Stomach smooth muscle (tissue), 2 donors: Measurements from ENCODE around the gene BCL2.
A peak's percentile ranks its signal among the peaks of the same experiment; 100 is the strongest.

Experiments used
- H3K27ac ChIP-seq: one replicate; pipeline ENCODE4 v1.7.0; 2013; ENCODE audit warnings: mild to moderate bottlenecking, low read length, inconsistent platforms
- H3K27me3 ChIP-seq, 2 donors: one replicate each; pipeline ENCODE4 v1.7.0; 2013; ENCODE audit warnings: low read length in 2 of 2; ENCODE audit not compliant: insufficient read depth in 2 of 2, control insufficient read depth in 1 of 2
- H3K36me3 ChIP-seq, 2 donors: one replicate each; pipeline ENCODE4 v1.7.0; 2013; ENCODE audit warnings: low read length in 2 of 2; ENCODE audit not compliant: control insufficient read depth in 2 of 2, insufficient read depth in 2 of 2
- H3K4me1 ChIP-seq: one replicate; pipeline ENCODE4 v1.7.0; 2013; ENCODE audit warnings: low read length; ENCODE audit not compliant: control insufficient read depth, insufficient read depth
- H3K4me3 ChIP-seq, 2 donors: one replicate each; pipeline ENCODE4 v1.7.0; 2013; ENCODE audit warnings: low read length in 2 of 2
- H3K9ac ChIP-seq, 2 donors: one replicate each; pipeline ENCODE4 v1.7.0; 2013; ENCODE audit warnings: low read length in 2 of 2, mild to moderate bottlenecking in 1 of 2
- H3K9me3 ChIP-seq, 2 donors: one replicate each; pipeline ENCODE4 v1.7.0; 2013; ENCODE audit warnings: low read length in 2 of 2; ENCODE audit not compliant: control insufficient read depth in 2 of 2
- donor health status: healthy.
- donor health status: Pancreatic carcinoma.

Gene BCL2

GRCh38 chr18:63265326-63265725 is 54.2 kb downstream of the BCL2 start:
- Histone ChIP-seq H3K4me3 (no peak overlapping the region), H3K36me3 (no peaks in the 10 kb centered on the region), H3K27ac (no peak overlapping the region), H3K4me1 (peaks cover 33% of the 10 kb centered on the region), H3K27me3 (no peaks in the 10 kb centered on the region), H3K9ac (no peak overlapping the region), H3K9me3 (no peaks in the 10 kb centered on the region)

- peaks cover 33% of the 10 kb centered on the region for H3K4me1 ChIP-seq
- H3K36me3 ChIP-seq: no peaks in the 10 kb centered on the region
- no peaks in the 10 kb centered on the region for H3K27me3 ChIP-seq
- H3K9ac ChIP-seq: no peak overlapping the region
- no peak overlapping the region for H3K4me3 ChIP-seq
- H3K9me3 ChIP-seq: no peaks in the 10 kb centered on the region
- H3K27ac ChIP-seq: no peak overlapping the region
Measured at GRCh38 chr18:63264871-63265270, 54.7 kb downstream of the BCL2 start.

- no peaks in the 10 kb centered on the region for H3K9me3 ChIP-seq
- H3K27me3 ChIP-seq: no peaks in the 10 kb centered on the region
- H3K9ac ChIP-seq: peak overlapping the region; percentile 1 to 21
- H3K36me3 ChIP-seq: no peaks in the 10 kb centered on the region
- peak overlapping the region; percentile 80 for H3K27ac ChIP-seq
- peaks cover 41% of the 10 kb centered on the region for H3K4me1 ChIP-seq
- H3K4me3 ChIP-seq: peak overlapping the region in 1 of 2 donors; percentile 3
Measured at GRCh38 chr18:63263444-63263843, 56.1 kb downstream of the BCL2 start.

- Histone ChIP-seq H3K9ac (peak overlapping the region; percentile 1 to 43), H3K36me3 (no peaks in the 10 kb centered on the region), H3K9me3 (no peaks in the 10 kb centered on the region), H3K4me1 (peaks cover 40% of the 10 kb centered on the region), H3K4me3 (peak overlapping the region in 1 of 2 donors; percentile 44), H3K27me3 (no peaks in the 10 kb centered on the region), H3K27ac (peak overlapping the region; percentile 80)
Measured at GRCh38 chr18:63262369-63263335, 56.9 kb downstream of the BCL2 start.

GRCh38 chr18:63261029-63261428 is 58.5 kb downstream of the BCL2 start:
- Histone ChIP-seq H3K27ac (peak overlapping the region; percentile 37), H3K9me3 (no peaks in the 10 kb centered on the region), H3K4me3 (peak overlapping the region in 1 of 2 donors; percentile 15), H3K9ac (no peak overlapping the region), H3K4me1 (peaks cover 36% of the 10 kb centered on the region), H3K27me3 (no peaks in the 10 kb centered on the region), H3K36me3 (no peaks in the 10 kb centered on the region)

GRCh38 chr18:63260380-63260754 is 59.2 kb downstream of the BCL2 start:
- Histone ChIP-seq H3K36me3 (no peaks in the 10 kb centered on the region), H3K27ac (no peak overlapping the region), H3K27me3 (no peaks in the 10 kb centered on the region), H3K4me3 (no peak overlapping the region), H3K9ac (no peak overlapping the region), H3K9me3 (no peaks in the 10 kb centered on the region), H3K4me1 (peaks cover 36% of the 10 kb centered on the region)

- Histone ChIP-seq H3K9ac (no peak overlapping the region), H3K27me3 (no peaks in the 10 kb centered on the region), H3K27ac (no peak overlapping the region), H3K4me1 (peaks cover 32% of the 10 kb centered on the region), H3K4me3 (peak overlapping the region in 1 of 2 donors; percentile 3), H3K36me3 (no peaks in the 10 kb centered on the region), H3K9me3 (no peaks in the 10 kb centered on the region)
Measured at GRCh38 chr18:63259567-63260379, 59.8 kb downstream of the BCL2 start.

- no peaks in the 10 kb centered on the region for H3K36me3 ChIP-seq
- peaks cover 31% of the 10 kb centered on the region for H3K4me1 ChIP-seq
- no peaks in the 10 kb centered on the region for H3K27me3 ChIP-seq
- H3K4me3 ChIP-seq: no peak overlapping the region
- H3K9ac ChIP-seq: no peak overlapping the region
- no peaks in the 10 kb centered on the region for H3K9me3 ChIP-seq
- peak overlapping the region; percentile 8 for H3K27ac ChIP-seq
Measured at GRCh38 chr18:63258749-63259566, 60.6 kb downstream of the BCL2 start.

- Histone ChIP-seq H3K27me3 (no peaks in the 10 kb centered on the region), H3K4me3 (peak overlapping the region in 1 of 2 donors; percentile 28), H3K27ac (no peak overlapping the region), H3K9ac (no peak overlapping the region), H3K36me3 (no peaks in the 10 kb centered on the region), H3K9me3 (no peaks in the 10 kb centered on the region), H3K4me1 (peaks cover 30% of the 10 kb centered on the region)
Measured at GRCh38 chr18:63257453-63257852, 62.1 kb downstream of the BCL2 start.

- Histone ChIP-seq H3K4me1 (peaks cover 19% of the 10 kb centered on the region), H3K9me3 (no peaks in the 10 kb centered on the region)
Measured at GRCh38 chr18:63255435-63255834, 64.1 kb downstream of the BCL2 start.

More at GRCh38 chr18:63255435-63255834, 64.1 kb downstream of the BCL2 start:
- no peak overlapping the region for H3K9ac ChIP-seq
- H3K27me3 ChIP-seq: no peaks in the 10 kb centered on the region
- H3K27ac ChIP-seq: no peak overlapping the region
- H3K4me3 ChIP-seq: no peak overlapping the region
- H3K36me3 ChIP-seq: no peaks in the 10 kb centered on the region
